Coronary artery (tissue), 2 donors: ENCODE data around the gene GADD45G.
A peak's percentile ranks its signal among the peaks of the same experiment; 100 is the strongest.

ENCODE experiments used
- DNase-seq: peaks from one replicate; pipeline ENCODE4 v3.0.0-alpha.2; 2017; ENCODE audit warnings: low spot score
- H3K27ac ChIP-seq, 2 donors: fragments of 200-600 bp; sonication (generic); one replicate each; pipeline ENCODE4 v1.5.1; 2016 to 2019
- H3K4me3 ChIP-seq: fragments of 200-600 bp; sonication (generic); 2 replicates; pipeline ENCODE4 v1.5.1; 2016; ENCODE audit warnings: mild to moderate bottlenecking, moderate library complexity
- CTCF ChIP-seq: fragments of 200-600 bp; sonication (generic); IDR thresholded peaks from one replicate; pipeline ENCODE4 v1.5.1; 2019; ENCODE audit warnings: antibody characterized with exemption

GADD45G gene

GRCh38 chr9:89563571-89564345 lies 41.1 kb upstream of the GADD45G start:
- H3K27ac ChIP-seq: no peak overlapping the region
- no peak for TF ChIP-seq CTCF
- DNase-seq: no peak
- H3K4me3 ChIP-seq: no peak overlapping the region

GRCh38 chr9:89564346-89564878 lies 40.4 kb upstream of the GADD45G start:
- Histone ChIP-seq H3K27ac (no peak overlapping the region), H3K4me3 (no peak overlapping the region)
- DNase-seq: no peak
- no peak for TF ChIP-seq CTCF

GRCh38 chr9:89567649-89568048 lies 37.2 kb upstream of the GADD45G start:
- no peak overlapping the region for H3K4me3 ChIP-seq
- H3K27ac ChIP-seq: no peak overlapping the region
- TF ChIP-seq CTCF: no peak
- no peak for DNase-seq

- no peak for TF ChIP-seq CTCF
- Histone ChIP-seq H3K27ac (no peak overlapping the region), H3K4me3 (no peak overlapping the region)
- DNase-seq: no peak
Measured at GRCh38 chr9:89574309-89574708, 30.5 kb upstream of the GADD45G start.

- TF ChIP-seq CTCF: peak; percentile 48
- no peak overlapping the region for H3K27ac ChIP-seq
- no peak for DNase-seq
- no peak overlapping the region for H3K4me3 ChIP-seq
Measured at GRCh38 chr9:89576404-89576839, 28.4 kb upstream of the GADD45G start.

- no peak for TF ChIP-seq CTCF
- DNase-seq: no peak
- H3K4me3 ChIP-seq: no peak overlapping the region
- H3K27ac ChIP-seq: no peak overlapping the region
Measured at GRCh38 chr9:89577363-89577762, 27.4 kb upstream of the GADD45G start.
